ENCODE data around the gene TTF1. TPM values are rescaled to one million over a fixed set of nuclear protein-coding genes. Genes with fewer than 3 reads are reported as not detected.

The TTF1 gene
- total and polyA plus RNA-seq, 2 of the 13 experiments (the other 11 are each of a cell fraction or from before 2014, with no cell fraction given), result 3.4 to 9.8 TPM

GRCh38 chr9:132354637-132355355 lies 51.8 kb downstream of the TTF1 start, which contains the start of gene SETX (continued):
- TF ChIP-seq PAX8 (CRISPR knock-in tag; IDR thresholded peaks at IDR 0.05; ENCODE audit: borderline replicate concordance) (no peak), KDM6A (CRISPR knock-in tag; IDR thresholded peaks at IDR 0.05; ENCODE audit: low read depth) (no peak), AKAP8 (CRISPR knock-in tag; IDR thresholded peaks at IDR 0.05) (no peak), ZNF776 (CRISPR knock-in tag; IDR thresholded peaks at IDR 0.05) (peak; percentile 80; the same call in 1 of the 2 replicates), MXI1 (IDR thresholded peaks at IDR 0.05; ENCODE audit: borderline replicate concordance, low read depth, low read length) (peak; percentile 55; the same call in 1 of the 3 replicates), ZIK1 (CRISPR knock-in tag; IDR thresholded peaks at IDR 0.05; ENCODE audit: borderline replicate concordance, low read depth) (peak; percentile 61; the same call in 1 of the 2 replicates), CBX1 (IDR thresholded peaks at IDR 0.05; ENCODE audit: low read depth) (peak; percentile 41), ZNF136 (CRISPR knock-in tag; IDR thresholded peaks at IDR 0.05; ENCODE audit: low read depth) (no peak), XBP1 (CRISPR knock-in tag; IDR thresholded peaks at IDR 0.05) (no peak), ZNF264 (CRISPR knock-in tag; IDR thresholded peaks at IDR 0.05) (no peak), MAX (IDR thresholded peaks at IDR 0.05) (no peak), ZNF564 (CRISPR knock-in tag; IDR thresholded peaks at IDR 0.05) (no peak), NAIF1 (CRISPR knock-in tag; IDR thresholded peaks at IDR 0.05; ENCODE audit: borderline replicate concordance) (no peak), THAP8 (CRISPR knock-in tag; IDR thresholded peaks at IDR 0.05; ENCODE audit: borderline replicate concordance) (no peak), ARID4A (CRISPR knock-in tag; IDR thresholded peaks at IDR 0.05; ENCODE audit: borderline replicate concordance) (peak; percentile 88), SP4 (CRISPR knock-in tag; IDR thresholded peaks at IDR 0.05) (peak; percentile 82; the same call in 1 of the 2 replicates), FOXP1 (IDR thresholded peaks at IDR 0.05) (no peak), FOXP1 (CRISPR knock-in tag; IDR thresholded peaks at IDR 0.05) (no peak), ZHX1 (CRISPR knock-in tag; IDR thresholded peaks at IDR 0.05; ENCODE audit: low read depth) (no peak), RFXAP (CRISPR knock-in tag; IDR thresholded peaks at IDR 0.05; ENCODE audit: borderline replicate concordance) (peak; percentile 69), ZSCAN25 (CRISPR knock-in tag; IDR thresholded peaks at IDR 0.05) (0 out of 2 replicates have a peak, but pooled peaks have one; percentile 21), NFYB (CRISPR knock-in tag; IDR thresholded peaks at IDR 0.05) (peak; percentile 84), ZNF879 (CRISPR knock-in tag; IDR thresholded peaks at IDR 0.05) (no peak), NFE2L2 (IDR thresholded peaks at IDR 0.05; ENCODE audit: low read length) (no peak)

Data from HepG2 (cell line).